ENCODE data around the gene TARBP1.
"Not testable (repeated sequence)": the region's sequence is repeated elsewhere in the genome, so short reads cannot be mapped to it uniquely, and the experiment has no call there.

TARBP1 gene

DNA sequence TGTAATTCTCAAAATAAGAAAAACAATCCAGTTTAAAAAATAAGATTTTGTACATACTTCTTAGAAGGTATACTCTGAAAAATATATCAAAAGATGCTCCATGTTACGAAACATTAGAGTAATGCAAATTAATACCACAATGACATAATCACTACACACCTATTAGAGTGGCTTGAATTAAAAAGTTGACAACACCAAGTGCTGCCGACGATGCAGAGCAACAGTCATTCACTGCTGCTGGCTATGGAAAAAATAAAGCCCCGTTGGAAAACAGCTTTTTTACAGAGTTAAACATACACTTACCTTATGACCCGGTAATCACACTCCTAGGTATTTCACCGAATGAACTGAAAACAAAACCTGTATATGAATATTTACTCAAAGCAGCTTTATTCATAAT lies 90.9 kb downstream of the TARBP1 start:
- no peak for DNase-seq (ENCODE audit: low read depth)

DNA sequence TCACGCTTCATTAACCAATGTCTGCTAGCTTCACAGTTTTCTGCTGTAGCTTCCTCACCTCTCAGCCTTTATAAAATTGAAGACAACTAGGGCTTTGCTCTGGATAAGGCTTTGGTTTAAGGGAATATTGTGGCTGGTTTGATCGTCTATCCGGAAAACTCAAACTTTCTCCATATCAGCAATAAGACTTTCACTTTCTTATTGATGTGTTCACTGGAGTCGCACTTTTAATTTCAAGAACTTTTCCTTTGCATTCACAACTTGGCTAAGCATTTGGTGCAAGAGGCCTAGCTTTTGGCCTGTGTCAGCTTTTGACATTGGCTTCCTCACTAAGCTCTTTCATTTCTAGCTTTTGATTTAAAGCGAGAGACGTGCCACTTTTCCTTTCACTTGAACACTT lies 92.9 kb downstream of the TARBP1 start:
- no peak for DNase-seq (ENCODE audit: low read depth)

GRCh38 chr1:234381699-234382555 lies 97.1 kb downstream of the TARBP1 start:
- no peak for DNase-seq (ENCODE audit: low read depth)

DNA sequence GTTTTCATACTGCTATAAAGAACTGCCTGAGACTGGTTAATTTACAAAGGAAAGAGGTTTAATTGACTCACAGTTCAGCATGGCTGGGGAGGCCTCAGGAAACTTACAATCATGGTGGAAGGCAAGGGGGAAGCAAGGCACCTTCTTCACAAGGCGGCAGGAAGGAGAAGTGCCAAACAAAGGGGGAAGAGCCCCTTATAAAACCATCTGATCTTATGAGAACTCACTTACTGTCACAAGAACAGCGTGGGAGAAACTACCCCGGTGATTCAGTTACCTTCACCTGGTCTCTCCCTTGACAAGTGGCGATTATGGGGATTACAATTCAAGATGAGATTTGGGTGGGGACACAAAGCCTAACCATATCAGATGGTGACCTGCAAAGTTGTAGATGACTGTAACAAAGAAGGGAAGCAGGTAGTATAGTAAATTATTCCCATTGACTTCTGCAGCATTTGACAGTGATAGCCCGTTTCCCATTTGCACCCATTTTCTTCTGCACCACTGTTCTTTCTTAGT lies 99.3 kb downstream of the TARBP1 start:
- not testable (repeated sequence) for DNase-seq (ENCODE audit: low read depth)

GRCh38 chr1:234375672-234376071 lies 103.3 kb downstream of the TARBP1 start:
- no peak for DNase-seq (ENCODE audit: low read depth)

- DNase-seq (ENCODE audit: low read depth), result no peak
These were observed 105.1 kb downstream of the TARBP1 start for GRCh38 chr1:234373959-234374254.

DNA sequence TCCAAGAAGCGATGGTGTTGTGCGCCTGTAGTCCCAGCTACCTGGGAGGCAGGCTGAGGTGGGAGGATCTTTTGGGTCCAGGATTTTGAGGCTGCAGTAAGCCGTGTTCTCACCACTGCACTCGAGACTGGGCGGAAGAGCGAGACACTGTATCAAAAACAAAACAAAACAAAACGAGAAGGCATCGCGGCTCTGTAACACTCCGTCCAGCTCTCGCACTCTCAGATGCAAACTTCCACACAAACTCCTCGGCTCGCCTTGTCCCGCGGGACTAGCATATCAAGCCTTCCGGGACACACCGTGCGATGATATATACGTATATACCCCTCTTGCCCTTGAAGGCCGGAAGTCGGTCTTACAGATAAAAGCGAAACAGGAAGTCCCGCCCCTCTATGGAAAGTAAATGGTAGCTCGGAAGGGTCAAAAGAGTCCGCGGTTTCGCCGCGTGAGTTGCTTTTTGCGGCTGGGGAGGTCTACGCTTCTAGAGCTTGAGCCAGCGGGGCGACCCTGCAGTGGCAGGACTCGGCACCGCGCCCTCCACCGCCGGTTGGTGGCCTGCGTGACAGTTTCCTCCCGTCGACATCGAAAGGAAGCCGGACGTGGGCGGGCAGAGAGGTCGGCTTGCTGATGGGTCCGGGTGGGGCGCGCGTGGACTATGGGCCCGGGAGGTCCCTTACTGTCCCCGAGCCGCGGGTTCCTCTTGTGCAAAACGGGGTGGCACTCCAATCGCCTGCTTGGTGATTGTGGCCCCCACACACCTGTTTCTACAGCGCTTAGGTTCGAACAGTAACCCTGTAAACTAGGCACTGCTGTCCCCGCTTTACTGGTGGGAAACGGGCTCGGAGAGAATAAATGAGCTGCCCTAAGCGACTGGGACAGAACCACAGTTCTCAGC lies 105.7 kb downstream of the TARBP1 start, which contains the start of gene COA6:
TSS of gene COA6 (plus strand) at position 393 of the 895 bp plus-strand sequence. CDS start at position 404, 11 bp downstream.
- peak; percentile 95 for DNase-seq (ENCODE audit: low read depth)

- no peak for DNase-seq (ENCODE audit: low read depth)
These were observed 106.8 kb downstream of the TARBP1 start for GRCh38 chr1:234372011-234372757.

DNA sequence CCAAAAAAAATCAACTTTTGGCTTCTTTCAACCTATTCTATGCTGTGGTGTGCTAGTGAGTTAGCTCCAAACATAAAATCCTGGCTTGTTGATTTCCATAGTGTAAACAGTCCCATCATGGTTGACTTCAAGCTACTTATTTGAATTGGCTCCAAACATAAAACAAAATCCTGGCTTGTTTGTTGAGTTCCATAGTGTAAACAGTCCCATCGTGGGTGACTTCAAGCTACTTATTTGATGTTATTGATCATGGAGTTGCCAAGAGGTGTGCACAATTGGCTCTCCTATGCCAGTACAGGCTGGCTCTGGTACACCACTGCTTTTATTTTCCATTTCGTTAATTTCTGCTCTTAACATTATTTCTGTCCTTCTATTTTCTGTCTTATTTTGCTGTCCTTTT lies 107.6 kb downstream of the TARBP1 start:
- peak; percentile 5 for DNase-seq (ENCODE audit: low read depth)

- DNase-seq (ENCODE audit: low read depth), result peak; percentile 60
These were observed 109.2 kb downstream of the TARBP1 start for GRCh38 chr1:234369784-234370183.

DNA sequence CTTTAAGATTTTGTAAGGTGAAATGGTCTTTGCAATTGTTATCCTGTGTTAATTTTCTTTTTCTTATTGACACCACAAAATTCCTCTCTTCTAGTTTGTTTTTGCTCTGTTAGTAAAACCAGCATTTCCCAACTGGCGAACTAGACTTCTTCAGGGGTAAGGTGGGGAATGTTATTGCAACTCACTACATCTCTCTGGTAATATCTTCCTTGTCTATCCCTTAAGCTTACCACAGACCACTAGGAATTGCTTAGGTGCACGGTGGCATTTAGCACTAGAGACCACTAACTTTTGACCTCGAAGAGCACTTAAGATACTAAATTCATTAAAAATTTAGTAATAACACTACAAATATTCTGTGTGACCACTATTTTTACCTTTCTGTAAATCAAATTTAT lies 109.9 kb downstream of the TARBP1 start:
- no peak for DNase-seq (ENCODE audit: low read depth)

DNA sequence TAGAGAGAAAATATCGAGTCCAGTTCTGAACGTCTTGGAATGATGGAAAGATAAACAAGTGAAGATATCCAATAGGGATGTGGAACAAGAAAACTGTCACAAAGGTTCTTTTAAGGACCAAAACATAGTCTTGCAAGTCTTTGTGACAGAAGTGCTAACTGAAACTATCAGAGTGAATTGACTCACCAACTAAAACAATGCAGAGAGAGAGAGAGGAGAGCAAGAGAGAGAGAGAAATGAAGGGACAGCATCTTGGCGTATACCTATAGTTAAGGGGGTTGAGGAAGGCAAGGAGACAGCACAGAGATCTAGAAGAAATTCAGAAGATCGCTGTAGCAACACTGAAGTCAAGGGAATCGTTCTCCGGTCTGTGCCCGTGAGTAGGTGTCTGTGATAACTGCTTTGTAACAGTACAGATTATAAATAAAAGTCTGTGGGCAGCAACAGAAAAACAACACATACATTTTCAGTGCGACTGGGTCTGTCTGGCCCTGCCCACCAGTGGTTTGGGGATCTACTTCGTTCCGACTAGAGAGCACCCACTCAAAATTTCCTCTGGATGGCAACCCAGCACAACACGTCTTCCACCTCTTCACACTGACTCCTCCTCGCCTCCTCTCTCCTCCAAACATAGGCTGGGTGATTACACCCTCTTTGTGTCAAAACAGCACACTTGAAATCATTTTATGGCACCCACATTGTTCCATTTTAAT lies 110.5 kb downstream of the TARBP1 start:
- DNase-seq (ENCODE audit: low read depth), result no peak

- DNase-seq (ENCODE audit: low read depth), result no peak
These were observed 116.4 kb downstream of the TARBP1 start for GRCh38 chr1:234362558-234362957.

GRCh38 chr1:234361102-234361603 lies 117.8 kb downstream of the TARBP1 start:
- DNase-seq (ENCODE audit: low read depth), result no peak

DNA sequence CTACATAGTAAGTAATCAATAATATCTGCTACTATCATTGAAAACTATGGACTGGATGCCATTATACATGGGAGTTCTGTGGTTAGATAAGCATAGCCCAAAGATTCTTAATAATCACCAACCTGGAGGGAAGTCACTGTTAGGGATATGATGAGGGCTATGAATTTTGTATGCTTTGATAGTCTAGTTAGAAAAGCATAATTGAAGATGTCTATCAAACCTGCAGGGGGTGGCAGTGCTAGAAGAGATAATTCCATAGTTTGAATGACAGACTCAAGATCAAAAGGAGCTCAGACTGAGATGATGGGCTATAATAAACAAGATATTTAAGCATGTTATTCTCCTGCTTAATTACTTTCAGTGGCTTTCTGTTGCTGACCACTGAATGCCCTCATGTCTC lies 121.1 kb downstream of the TARBP1 start:
- no peak for DNase-seq (ENCODE audit: low read depth)

- DNase-seq (ENCODE audit: low read depth), result not testable (repeated sequence)
These were observed 122.2 kb downstream of the TARBP1 start for GRCh38 chr1:234356615-234357269.

GRCh38 chr1:234355782-234356510 lies 123.0 kb downstream of the TARBP1 start:
- DNase-seq (ENCODE audit: low read depth), result no peak

DNA sequence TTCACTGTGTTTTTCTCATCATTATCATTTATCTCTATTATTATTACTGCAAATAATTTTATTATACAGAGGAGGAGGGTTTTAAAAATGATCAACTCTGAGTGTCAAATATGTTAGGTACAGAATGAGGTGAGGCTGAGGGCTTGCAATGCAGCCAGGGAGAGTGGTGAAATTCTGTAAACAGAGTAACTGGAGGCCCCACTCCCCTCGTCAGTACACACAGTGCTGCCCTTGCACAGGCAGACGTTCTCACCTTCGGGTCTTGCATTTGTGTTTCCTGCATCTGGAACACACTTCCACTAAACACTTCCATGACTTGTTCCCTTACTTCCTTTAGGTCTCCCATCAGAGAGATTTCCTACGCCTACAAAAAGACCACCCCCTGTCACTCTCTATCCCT lies 130.0 kb downstream of the TARBP1 start:
- DNase-seq (ENCODE audit: low read depth), result no peak

GRCh38 chr1:234345237-234345636 lies 133.7 kb downstream of the TARBP1 start:
- no peak for DNase-seq (ENCODE audit: low read depth)

DNA sequence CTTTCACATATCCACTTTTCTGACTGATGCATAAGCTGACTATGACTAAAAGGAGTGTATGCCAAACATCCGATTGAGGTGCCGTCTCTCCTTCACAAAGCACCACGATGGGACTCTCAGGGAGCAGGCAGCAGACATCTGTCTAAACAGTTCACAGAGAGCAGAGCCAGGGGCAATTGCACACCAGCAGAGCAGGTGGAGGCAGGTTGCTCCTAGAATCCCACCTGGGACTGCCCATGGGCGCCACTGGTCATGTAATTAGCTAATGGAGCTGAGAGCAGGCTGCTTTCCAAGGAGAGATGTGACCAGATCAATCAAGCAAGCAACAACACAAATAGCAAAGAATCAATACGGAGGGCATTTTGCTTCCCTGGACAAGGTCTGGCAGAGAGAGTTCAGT lies 136.2 kb downstream of the TARBP1 start:
- no peak for DNase-seq (ENCODE audit: low read depth)

All from fibroblast of gingiva (primary cell).